Measurements from ENCODE around the gene SPATA1. TPM values are rescaled to one million over a fixed set of nuclear protein-coding genes. Genes with fewer than 3 reads are reported as not detected.

SPATA1 gene
- polyA plus RNA-seq, 3 donors = 0.40 to 1.9 (median 0.43) TPM

- Mint-ChIP-seq H3K9me3 (peaks cover 0 to 9% (median 5%) of the 10 kb centered on the region in 7 donors), H3K27me3 (ENCODE audit: low read depth in 3 of 3) (no peaks in the 10 kb centered on the region), H3K4me1 (no peaks in the 10 kb centered on the region), H3K27ac (no peak overlapping the region), H3K4me3 (no peak overlapping the region), H3K36me3 (peaks cover 16 to 17% of the 10 kb centered on the region in 2 donors)
- Histone ChIP-seq H2AFZ (ENCODE audit: insufficient read depth, low read depth, low read length, poor library complexity, severe bottlenecking) (no peak overlapping the region), H3K27ac (ENCODE audit: low read depth in 1 of 2, low read length in 2 of 2) (no peak overlapping the region), H3K36me3 (replicated peaks in 1 of 2; ENCODE audit: control insufficient read depth in 1 of 2, insufficient read depth in 2 of 2, low read length in 2 of 2) (no peaks in the 10 kb centered on the region), H3K4me3 (replicated peaks in 1 of 3; ENCODE audit: low read depth in 2 of 3, low read length in 3 of 3) (no peak overlapping the region), H3K9me3 (replicated peaks in 1 of 2; ENCODE audit: control insufficient read depth in 1 of 2, insufficient read depth in 1 of 2, low read length in 2 of 2) (no peaks in the 10 kb centered on the region), H3K79me2 (ENCODE audit: insufficient read depth, low read length) (peaks cover 25% of the 10 kb centered on the region), H3K9ac (ENCODE audit: insufficient read depth, low read length, poor library complexity, severe bottlenecking) (no peak overlapping the region), H4K20me1 (ENCODE audit: insufficient read depth, low read length) (peaks cover 2% of the 10 kb centered on the region), H3K4me1 (ENCODE audit: control insufficient read depth in 1 of 2, insufficient read depth in 2 of 2, low read length in 2 of 2) (peaks cover 5 to 15% of the 10 kb centered on the region in 2 donors), H3K27me3 (ENCODE audit: control insufficient read depth in 2 of 2, insufficient read depth in 2 of 2, low read length in 2 of 2) (no peaks in the 10 kb centered on the region), H3K4me2 (replicated peaks; ENCODE audit: extremely low read depth, low read length, poor library complexity, severe bottlenecking) (no peak overlapping the region)
- no peak for DNase-seq
- whole genome bisulfite sequencing (ENCODE audit: insufficient coverage) = no CpG with 5 or more reads among the region's 2 CpGs
- TF ChIP-seq CTCF (IDR thresholded peaks at IDR 0.05) = no peak
- intact Hi-C loops (cut with micrococcal nuclease) = no loop called here
Measured at GRCh38 chr1:84510165-84510564, 4.0 kb downstream of the SPATA1 start.

GRCh38 chr1:84510668-84511067 lies 4.5 kb downstream of the SPATA1 start:
- TF ChIP-seq CTCF (IDR thresholded peaks at IDR 0.05) = no peak
- DNase-seq = no peak
- peaks cover 5 to 15% of the 10 kb centered on the region in 2 donors for H3K4me1 ChIP-seq (ENCODE audit: control insufficient read depth in 1 of 2, insufficient read depth in 2 of 2, low read length in 2 of 2)
- no peaks in the 10 kb centered on the region for H3K9me3 ChIP-seq (replicated peaks in 1 of 2; ENCODE audit: control insufficient read depth in 1 of 2, insufficient read depth in 1 of 2, low read length in 2 of 2)
- intact Hi-C loops (cut with micrococcal nuclease) = no loop called here
- no peak overlapping the region for H3K4me2 ChIP-seq (replicated peaks; ENCODE audit: extremely low read depth, low read length, poor library complexity, severe bottlenecking)
- no peaks in the 10 kb centered on the region for H4K20me1 ChIP-seq (ENCODE audit: insufficient read depth, low read length)
- no peaks in the 10 kb centered on the region for H3K36me3 ChIP-seq (replicated peaks in 1 of 2; ENCODE audit: control insufficient read depth in 1 of 2, insufficient read depth in 2 of 2, low read length in 2 of 2)
- Mint-ChIP-seq H3K27ac (peak overlapping the region in 1 of 7 donors; percentile 60), H3K9me3 (peaks cover 0 to 9% (median 5%) of the 10 kb centered on the region in 7 donors), H3K36me3 (peaks cover 16 to 17% of the 10 kb centered on the region in 2 donors), H3K4me3 (no peak overlapping the region), H3K27me3 (ENCODE audit: low read depth in 3 of 3) (no peaks in the 10 kb centered on the region), H3K4me1 (no peaks in the 10 kb centered on the region)
- H3K9ac ChIP-seq (ENCODE audit: insufficient read depth, low read length, poor library complexity, severe bottlenecking) = no peak overlapping the region
- no peaks in the 10 kb centered on the region for H3K27me3 ChIP-seq (ENCODE audit: control insufficient read depth in 2 of 2, insufficient read depth in 2 of 2, low read length in 2 of 2)
- WGBS (ENCODE audit: insufficient coverage) = no CpG with 5 or more reads among the region's 3 CpGs
- H3K79me2 ChIP-seq (ENCODE audit: insufficient read depth, low read length) = peaks cover 20% of the 10 kb centered on the region
- H3K4me3 ChIP-seq (replicated peaks in 1 of 3; ENCODE audit: low read depth in 2 of 3, low read length in 3 of 3) = no peak overlapping the region
- H2AFZ ChIP-seq (ENCODE audit: insufficient read depth, low read depth, low read length, poor library complexity, severe bottlenecking) = no peak overlapping the region
- no peak overlapping the region for H3K27ac ChIP-seq (ENCODE audit: low read depth in 1 of 2, low read length in 2 of 2)
